ENCODE data around the gene FBXO33. TPM values are rescaled to one million over a fixed set of nuclear protein-coding genes. Genes with fewer than 3 reads are reported as not detected.

FBXO33 gene
- polyA plus RNA-seq, 1 donor from 2014 or later = 32.0 TPM

DNA sequence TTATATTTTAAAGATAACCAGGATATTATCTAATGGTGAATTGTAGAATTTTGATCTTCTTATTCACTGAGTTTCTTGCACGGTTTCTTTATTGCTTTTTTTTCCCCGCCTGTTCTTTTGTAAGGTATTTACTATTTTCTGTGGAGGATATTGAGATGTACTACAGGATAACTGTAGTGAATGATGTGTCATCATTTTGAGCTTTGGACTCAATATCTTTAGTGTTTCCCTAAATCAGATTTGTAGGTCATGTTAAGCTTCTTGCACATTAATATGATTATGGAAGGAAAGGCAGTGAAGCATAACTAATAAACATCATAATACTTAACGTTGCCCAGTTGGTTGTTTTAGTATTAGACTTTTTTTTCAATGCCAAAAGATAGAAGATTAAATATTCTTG, 81.4 kb downstream of the FBXO33 start:
- TF ChIP-seq RAD21 (conservative IDR thresholded peaks at IDR 0.05) (no peak), SMC3 (conservative IDR thresholded peaks at IDR 0.05; ENCODE audit: poor library complexity) (no peak), EZH2 (IDR thresholded peaks at IDR 0.05; ENCODE audit: borderline replicate concordance, insufficient read depth, low read length, poor library complexity, severe bottlenecking) (no peak), EP300 (conservative IDR thresholded peaks at IDR 0.05; ENCODE audit: poor library complexity, severe bottlenecking) (no peak), POLR2AphosphoS5 (IDR thresholded peaks at IDR 0.05) (no peak), MXI1 (conservative IDR thresholded peaks at IDR 0.05; ENCODE audit: poor library complexity, severe bottlenecking) (no peak), TAF1 (IDR thresholded peaks at IDR 0.05; ENCODE audit: low read depth) (no peak), CTCF (IDR thresholded peaks at IDR 0.05; ENCODE audit: poor library complexity, severe bottlenecking) (no peak)
- TF ChIP-seq, protein P1, sequence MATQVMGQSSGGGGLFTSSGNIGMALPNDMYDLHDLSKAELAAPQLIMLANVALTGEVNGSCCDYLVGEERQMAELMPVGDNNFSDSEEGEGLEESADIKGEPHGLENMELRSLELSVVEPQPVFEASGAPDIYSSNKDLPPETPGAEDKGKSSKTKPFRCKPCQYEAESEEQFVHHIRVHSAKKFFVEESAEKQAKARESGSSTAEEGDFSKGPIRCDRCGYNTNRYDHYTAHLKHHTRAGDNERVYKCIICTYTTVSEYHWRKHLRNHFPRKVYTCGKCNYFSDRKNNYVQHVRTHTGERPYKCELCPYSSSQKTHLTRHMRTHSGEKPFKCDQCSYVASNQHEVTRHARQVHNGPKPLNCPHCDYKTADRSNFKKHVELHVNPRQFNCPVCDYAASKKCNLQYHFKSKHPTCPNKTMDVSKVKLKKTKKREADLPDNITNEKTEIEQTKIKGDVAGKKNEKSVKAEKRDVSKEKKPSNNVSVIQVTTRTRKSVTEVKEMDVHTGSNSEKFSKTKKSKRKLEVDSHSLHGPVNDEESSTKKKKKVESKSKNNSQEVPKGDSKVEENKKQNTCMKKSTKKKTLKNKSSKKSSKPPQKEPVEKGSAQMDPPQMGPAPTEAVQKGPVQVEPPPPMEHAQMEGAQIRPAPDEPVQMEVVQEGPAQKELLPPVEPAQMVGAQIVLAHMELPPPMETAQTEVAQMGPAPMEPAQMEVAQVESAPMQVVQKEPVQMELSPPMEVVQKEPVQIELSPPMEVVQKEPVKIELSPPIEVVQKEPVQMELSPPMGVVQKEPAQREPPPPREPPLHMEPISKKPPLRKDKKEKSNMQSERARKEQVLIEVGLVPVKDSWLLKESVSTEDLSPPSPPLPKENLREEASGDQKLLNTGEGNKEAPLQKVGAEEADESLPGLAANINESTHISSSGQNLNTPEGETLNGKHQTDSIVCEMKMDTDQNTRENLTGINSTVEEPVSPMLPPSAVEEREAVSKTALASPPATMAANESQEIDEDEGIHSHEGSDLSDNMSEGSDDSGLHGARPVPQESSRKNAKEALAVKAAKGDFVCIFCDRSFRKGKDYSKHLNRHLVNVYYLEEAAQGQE (IDR thresholded peaks at IDR 0.05; ENCODE audit: borderline replicate concordance) = no peak
- H3K27ac ChIP-seq (ENCODE audit: low read length) = no peak overlapping the region
- no peak overlapping the region for H3K4me3 ChIP-seq (ENCODE audit: low read length)
- H3K9me3 ChIP-seq (ENCODE audit: low read length) = peaks cover 7% of the 10 kb centered on the region
- H3K27me3 ChIP-seq (ENCODE audit: insufficient read depth, low read depth, low read length) = no peaks in the 10 kb centered on the region
- peaks cover 3% of the 10 kb centered on the region for H3K36me3 ChIP-seq (ENCODE audit: insufficient read depth, low read length)
- no peaks in the 10 kb centered on the region for H3F3A ChIP-seq (ENCODE audit: insufficient read depth, low read length, poor library complexity, severe bottlenecking)
- H3K9me2 ChIP-seq (ENCODE audit: insufficient read depth, low read length) = no peaks in the 10 kb centered on the region
- no peaks in the 10 kb centered on the region for H3K79me2 ChIP-seq (replicated peaks; ENCODE audit: insufficient read depth, low read length)
- no peaks in the 10 kb centered on the region for H4K20me1 ChIP-seq (ENCODE audit: insufficient read depth)
- no peak overlapping the region for H3K4me2 ChIP-seq (ENCODE audit: low read length)
- no peak overlapping the region for H2AFZ ChIP-seq (ENCODE audit: low read depth, low read length)
- H3K9ac ChIP-seq (ENCODE audit: low read length) = no peak overlapping the region

Other genes with a start within 250 kb of the FBXO33 start
- 12.3 and 17.7 TPM in 2 replicates for gene MIA2, start 198.5 kb downstream of the FBXO33 start, polyA plus RNA-seq